Limb (tissue), 2 donors: ENCODE data around the gene ACYP2.

Experiments used
- DNase-seq, 2 donors: peaks; one replicate each; pipeline ENCODE4 v3.0.0-alpha.2; 2016; ENCODE audit errors: extremely low spot score in 2 of 2

Gene ACYP2

GRCh38 chr2:54212456-54212855 is 97.0 kb downstream of the ACYP2 start:
- no peak for DNase-seq

GRCh38 chr2:54213082-54213481 is 97.7 kb downstream of the ACYP2 start:
- DNase-seq, result no peak

- no peak for DNase-seq
These were observed 109.6 kb downstream of the ACYP2 start for GRCh38 chr2:54224997-54225396.

- DNase-seq, result no peak
These were observed 110.8 kb downstream of the ACYP2 start for GRCh38 chr2:54226260-54226659.

- DNase-seq, result no peak
These were observed 112.4 kb downstream of the ACYP2 start for GRCh38 chr2:54227798-54228197.

GRCh38 chr2:54228945-54229344 is 113.5 kb downstream of the ACYP2 start:
- DNase-seq, result peak in 1 of 2 donors; percentile 33

- no peak for DNase-seq
These were observed 118.6 kb downstream of the ACYP2 start for GRCh38 chr2:54233832-54234649.

GRCh38 chr2:54237428-54237827 is 122.0 kb downstream of the ACYP2 start:
- no peak for DNase-seq

- no peak for DNase-seq
These were observed 124.0 kb downstream of the ACYP2 start for GRCh38 chr2:54239427-54239826.

GRCh38 chr2:54240515-54241469 is 125.4 kb downstream of the ACYP2 start:
- peak in 1 of 2 donors; percentile 42 for DNase-seq

GRCh38 chr2:54247115-54247514 is 131.7 kb downstream of the ACYP2 start:
- DNase-seq, result no peak

GRCh38 chr2:54249629-54250028 is 134.2 kb downstream of the ACYP2 start:
- DNase-seq, result no peak

- no peak for DNase-seq
These were observed 138.8 kb downstream of the ACYP2 start for GRCh38 chr2:54254180-54254579.

- no peak for DNase-seq
These were observed 140.0 kb downstream of the ACYP2 start for GRCh38 chr2:54255230-54256090.

- DNase-seq, result no peak
These were observed 140.8 kb downstream of the ACYP2 start, which contains the start of gene TSPYL6 for GRCh38 chr2:54256091-54256694. Gene TSPYL6, minus strand, starts transcription at chr2:54256229. Its CDS starts 78 bp downstream, at chr2:54256151.

GRCh38 chr2:54258166-54258565 is 142.8 kb downstream of the ACYP2 start:
- no peak for DNase-seq

GRCh38 chr2:54259413-54260240 is 144.2 kb downstream of the ACYP2 start:
- no peak for DNase-seq

- no peak for DNase-seq
These were observed 144.8 kb downstream of the ACYP2 start for GRCh38 chr2:54260241-54260595.

GRCh38 chr2:54261537-54261936 is 146.1 kb downstream of the ACYP2 start:
- DNase-seq, result no peak
